ENCODE results near the gene ACIN1. TPM values are rescaled to one million over a fixed set of nuclear protein-coding genes. Genes with fewer than 3 reads are reported as not detected.

Gene ACIN1
- total RNA-seq, 1 experiment from 2014 or later = 333 TPM

GRCh38 chr14:23066368-23066767, 28.6 kb downstream of the ACIN1 start:
- no peak overlapping the region for H3K4me3 Mint-ChIP-seq

More at GRCh38 chr14:23066368-23066767, 28.6 kb downstream of the ACIN1 start:
- Mint-ChIP-seq H3K9me3 (no peaks in the 10 kb centered on the region), H3K36me3 (ENCODE audit: insufficient read depth in 1 of 3, low read depth in 3 of 3) (peaks cover 63 to 91% (median 84%) of the 10 kb centered on the region in 3 experiments), H3K27me3 (ENCODE audit: low read depth) (no peaks in the 10 kb centered on the region; the same call in 1 of the 2 replicates), H3K4me1 (peaks cover 21 to 35% of the 10 kb centered on the region in 2 experiments), H3K27ac (peak overlapping the region in 1 of 3 experiments; percentile 85; a peak in 3 of 7 replicates)
- no peak overlapping the region for H2AK5ac ChIP-seq (ENCODE audit: insufficient read length, low read length)
- no peak overlapping the region for H2BK20ac ChIP-seq (ENCODE audit: low read depth, low read length, poor library complexity, severe bottlenecking)
- H2AFZ ChIP-seq (ENCODE audit: low read length) = no peak overlapping the region
- no peak overlapping the region for H4K91ac ChIP-seq (ENCODE audit: insufficient read length, low read depth, low read length)
- H2BK12ac ChIP-seq (ENCODE audit: insufficient read length, low read depth, low read length) = no peak overlapping the region
- H3K9ac ChIP-seq (ENCODE audit: extremely low read depth, insufficient read length, low read length) = no peak overlapping the region
- no peak overlapping the region for H3K18ac ChIP-seq (ENCODE audit: insufficient read length, low read depth, low read length)
- no peak for TF ChIP-seq CTCF (conservative IDR thresholded peaks at IDR 0.05)
- peaks cover 5% of the 10 kb centered on the region; the same call in 1 of the 2 replicates for H3K79me2 ChIP-seq (ENCODE audit: insufficient read depth, low read length)
- H3K4me1 ChIP-seq (ENCODE audit: insufficient read depth, low read length) = 0 out of 2 replicates have a peak, but pooled peaks cover 3% of the 10 kb centered on the region
- H2BK5ac ChIP-seq (ENCODE audit: insufficient read length, low read length) = no peak overlapping the region
- WGBS (ENCODE audit: extremely low coverage, insufficient read length, low lambda C conversion rate) = no CpG with 5 or more reads among the region's 3 CpGs
- H3K23ac ChIP-seq (ENCODE audit: insufficient read length, low read depth, low read length) = no peak overlapping the region
- H3K9me3 ChIP-seq (ENCODE audit: control insufficient read depth, low read depth, low read length) = no peaks in the 10 kb centered on the region
- H4K5ac ChIP-seq (ENCODE audit: insufficient read length, low read depth, low read length) = no peak overlapping the region
- DNase-seq = no peak
- H3K79me1 ChIP-seq (ENCODE audit: insufficient read depth, low read depth, low read length, poor library complexity, severe bottlenecking) = peaks cover 17% of the 10 kb centered on the region
- H3K27ac ChIP-seq (ENCODE audit: insufficient read length, low read depth, low read length) = no peak overlapping the region
- no peak overlapping the region for H3T11ph ChIP-seq (ENCODE audit: low read length)
- no peak overlapping the region for H4K8ac ChIP-seq (replicated peaks; ENCODE audit: insufficient read length, low read depth, low read length)
- no peaks in the 10 kb centered on the region for H3K27me3 ChIP-seq (ENCODE audit: insufficient read depth, low read length)
- H3K56ac ChIP-seq (ENCODE audit: insufficient read length, low read depth, low read length) = no peak overlapping the region
- peaks cover 12% of the 10 kb centered on the region for H3K23me2 ChIP-seq (ENCODE audit: insufficient read length, low read depth, low read length, poor library complexity, severe bottlenecking)
- no peak overlapping the region for H2BK120ac ChIP-seq (ENCODE audit: low read depth, low read length, poor library complexity, severe bottlenecking)
- H3K4me2 ChIP-seq (ENCODE audit: insufficient read depth, insufficient read length, low read length) = no peak overlapping the region
- H4K20me1 ChIP-seq (ENCODE audit: control insufficient read depth, insufficient read depth, insufficient read length) = peaks cover 3% of the 10 kb centered on the region
- H2BK15ac ChIP-seq (ENCODE audit: low read depth, low read length) = no peak overlapping the region
- no peak overlapping the region for H3K14ac ChIP-seq (ENCODE audit: insufficient read depth, low read length)
- no peak overlapping the region for H3K4ac ChIP-seq (ENCODE audit: low read depth, low read length)
